K562 (cell line): Measurements from ENCODE around the gene DEGS2. TPM values are rescaled to one million over a fixed set of nuclear protein-coding genes. Genes with fewer than 3 reads are reported as not detected.

Experiments used
- CEBPG ChIP-seq, 3 experiments: fragments of 200-800 bp in 1 of 3; sonication (Bioruptor generic) in 1 of 3; sonication (generic) in 1 of 3; formaldehyde crosslinking in 1 of 3; IDR thresholded peaks in 2 of 3; conservative IDR thresholded peaks in 1 of 3; 2 replicates each; pipeline versions ENCODE4 v1.6.1 to v1.8.0; 2016 to 2022; ENCODE audit warnings: missing compliant biosample characterization in 2 of 3, missing genetic modification characterization in 2 of 3, mild to moderate bottlenecking in 1 of 3, missing genetic modification reagents in 1 of 3
- CHD4 ChIP-seq: fragments of 200-600 bp; sonication (generic); IDR thresholded peaks from 3 replicates; pipeline ENCODE4 v1.6.1; 2012; ENCODE audit warnings: low read depth, mild to moderate bottlenecking, mixed read lengths, low read length, inconsistent platforms; ENCODE audit not compliant: insufficient read depth, insufficient replicate concordance, poor library complexity, severe bottlenecking
- CSDE1 ChIP-seq, 2 experiments: fragments of 450-650 bp; IDR thresholded peaks; 2 replicates each; pipeline ENCODE4 v1.6.1; 2016; ENCODE audit warnings: mild to moderate bottlenecking in 1 of 2
- ETV1 ChIP-seq: fragments of 450-650 bp; conservative IDR thresholded peaks from 2 replicates; pipeline ENCODE4 v1.6.1; 2016; ENCODE audit warnings: missing genetic modification characterization, control low read depth, low read depth, missing compliant biosample characterization
- FOSL1 ChIP-seq: fragments of 200-800 bp; sonication (Bioruptor generic); conservative IDR thresholded peaks from 2 replicates; pipeline ENCODE4 v1.6.1; 2016; ENCODE audit warnings: missing genetic modification characterization, missing compliant biosample characterization
- HDAC8 ChIP-seq: fragments of 450-650 bp; IDR thresholded peaks from 2 replicates; pipeline ENCODE4 v1.6.1; 2016; ENCODE audit warnings: mild to moderate bottlenecking, missing genetic modification characterization, moderate library complexity, missing compliant biosample characterization
- HDGF ChIP-seq: fragments of 450-650 bp; IDR thresholded peaks from 2 replicates; pipeline ENCODE4 v1.6.1; 2016
- KDM5B ChIP-seq: fragments of 200-600 bp; sonication (generic); IDR thresholded peaks from 2 replicates; pipeline ENCODE4 v1.6.1; 2012; ENCODE audit warnings: low read depth, mild to moderate bottlenecking, moderate library complexity, low read length, control low read depth, inconsistent platforms; ENCODE audit not compliant: insufficient replicate concordance
- NR2C1 ChIP-seq, 2 experiments: fragments of 450-650 bp; IDR thresholded peaks; 2 replicates each; pipeline ENCODE4 v1.6.1; 2017; ENCODE audit warnings: mild to moderate bottlenecking in 2 of 2, antibody characterized with exemption in 1 of 2, inconsistent platforms in 1 of 2, missing compliant biosample characterization in 1 of 2, missing genetic modification characterization in 1 of 2
- PHB ChIP-seq: fragments of 250-450 bp; sonication (Bioruptor Pico); IDR thresholded peaks from 2 replicates; pipeline ENCODE4 v1.5.0; 2021
- POLR2A ChIP-seq: fragments of 450-650 bp; conservative IDR thresholded peaks from 2 replicates; pipeline ENCODE4 v1.6.1; 2016
- RAD21 ChIP-seq, 2 experiments: fragments of 250-450 bp in 1 of 2; fragments of 450-650 bp in 1 of 2; sonication (Bioruptor Pico) in 1 of 2; formaldehyde crosslinking in 1 of 2; IDR thresholded peaks in 1 of 2; conservative IDR thresholded peaks in 1 of 2; 2 replicates each; pipeline versions ENCODE4 v1.4.0 to v1.8.0; 2020 to 2022; ENCODE audit warnings: mild to moderate bottlenecking in 2 of 2, moderate library complexity in 1 of 2
- SRSF7 ChIP-seq: fragments of 200-400 bp; formaldehyde crosslinking; optimal IDR thresholded peaks from 2 replicates; pipeline ENCODE3; 2017; ENCODE audit warnings: mild to moderate bottlenecking, low read depth, low read length
- TARDBP ChIP-seq: fragments of 450-650 bp; IDR thresholded peaks from 2 replicates; pipeline ENCODE4 v1.6.1; 2016
- TEAD4 ChIP-seq, 2 experiments: sonication (generic) in 1 of 2; formaldehyde crosslinking in 1 of 2; IDR thresholded peaks; 2 replicates each; pipeline versions ENCODE4 v1.6.1 to v1.8.0; 2012 to 2022; ENCODE audit warnings: borderline replicate concordance in 1 of 2, inconsistent platforms in 1 of 2, low read length in 1 of 2, mild to moderate bottlenecking in 1 of 2, missing genetic modification reagents in 1 of 2
- ZKSCAN3 ChIP-seq: fragments of 250-450 bp; sonication (Bioruptor Pico); IDR thresholded peaks from 2 replicates; pipeline ENCODE4 v1.4.0; 2020
- ZNF197 ChIP-seq: fragments of 200-800 bp; sonication (Bioruptor generic); IDR thresholded peaks from 2 replicates; pipeline ENCODE4 v1.6.1; 2016; ENCODE audit warnings: low read depth, missing genetic modification characterization, missing compliant biosample characterization
- ZNF445 ChIP-seq: fragments of 250-450 bp; sonication (Bioruptor Pico); IDR thresholded peaks from 2 replicates; pipeline ENCODE4 v1.4.0; 2020; ENCODE audit warnings: low read depth, mild to moderate bottlenecking, moderate library complexity
- ZNF507 ChIP-seq: conservative IDR thresholded peaks from 2 replicates; pipeline ENCODE4 v1.6.1; 2017; ENCODE audit warnings: missing genetic modification characterization, missing compliant biosample characterization
- polyA plus RNA-seq, 8 experiments: library from polyadenylated mRNA; depleted of rRNA in 4 of 8; stranded (reverse) in 5 of 8; unstranded in 3 of 8; fragments of >200 nt; fragmentation: Nextera tagmentation in 2 of 8; fragmentation: Illumina TruSeq in 1 of 8; extraction: Ambion mirVana in 2 of 8; extraction: Trizol in 1 of 8; gene quantifications; 2 replicates each; pipeline versions ENCODE4 v1.2.1 to v1.2.3, GENCODE V29; 2011 to 2014; ENCODE audit warnings: inconsistent platforms in 1 of 8, missing spikeins in 1 of 8
- total RNA-seq, 7 experiments: library from RNA; depleted of rRNA in 6 of 7; stranded (reverse); fragments of >200 nt in 6 of 7; fragmentation: Illumina TruSeq in 2 of 7; extraction: Trizol in 2 of 7; gene quantifications; 2 replicates each; pipeline versions ENCODE4 v1.2.1 to v1.2.3, GENCODE V29; 2011 to 2021; ENCODE audit warnings: low replicate concordance in 1 of 7
- TF ChIP-seq, protein P1 (sequence below): sonication (generic); IDR thresholded peaks from 2 replicates; pipeline ENCODE4 v1.6.1; 2016
- TF ChIP-seq, protein P2 (sequence below): IDR thresholded peaks from 3 replicates; pipeline ENCODE4 v1.6.1; 2011; ENCODE audit warnings: borderline replicate concordance, mild to moderate bottlenecking; ENCODE audit not compliant: insufficient read length, insufficient read depth
- TF ChIP-seq, protein P3 (sequence below): sonication (generic); formaldehyde crosslinking; IDR thresholded peaks from 2 replicates; pipeline ENCODE4 v1.4.0; 2020; ENCODE audit warnings: mild to moderate bottlenecking, missing genetic modification reagents
- TF ChIP-seq, protein P4 (sequence below): fragments of 450-650 bp; formaldehyde crosslinking; conservative IDR thresholded peaks from 2 replicates; pipeline ENCODE4 v1.4.0; 2022; ENCODE audit warnings: mild to moderate bottlenecking, missing genetic modification characterization

Gene DEGS2
- total and polyA plus RNA-seq, 9 of the 15 experiments (the other 6 are each of a cell fraction or from before 2014, with no cell fraction given): 0.22 to 2.9 (median 0.70) TPM

DNA sequence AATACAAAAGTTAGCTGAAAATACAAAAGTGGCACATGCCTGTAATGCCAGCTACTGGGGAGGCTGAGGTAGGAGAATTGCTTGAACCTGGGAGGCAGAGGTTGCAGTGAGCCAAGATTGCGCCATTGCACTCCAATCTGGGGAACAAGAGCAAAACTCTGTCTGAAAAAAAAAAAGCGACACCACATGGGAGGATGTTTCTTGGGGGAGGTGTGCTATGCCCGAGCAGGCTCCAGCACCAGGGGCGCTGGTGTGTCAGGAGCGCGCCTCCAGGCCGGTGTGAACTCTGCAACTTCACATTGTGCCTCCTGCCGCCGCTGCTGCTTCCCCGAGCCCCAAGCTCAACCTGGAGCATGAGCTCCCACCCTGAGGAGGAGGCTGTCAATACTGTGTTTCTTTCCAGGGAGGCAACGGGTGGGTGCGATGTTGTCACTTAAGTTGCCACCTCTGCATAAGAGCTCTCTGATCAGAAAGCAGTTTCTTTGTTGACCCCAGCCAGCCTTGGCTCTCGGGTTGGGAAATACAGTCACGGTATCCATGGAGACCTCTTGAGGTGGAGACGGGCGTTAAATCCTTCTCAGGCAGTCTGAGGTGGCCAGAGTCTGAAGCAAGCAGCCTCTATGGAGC, 18.9 kb downstream of the DEGS2 start (continued):
- TF ChIP-seq ZNF445 (no peak), PHB (CRISPR knock-in tag) (no peak), TARDBP (no peak), ZNF507 (tag) (no peak), SRSF7 (no peak), CHD4 (no peak), FOSL1 (tag) (no peak), POLR2A (peak; percentile 41; the same call in 1 of the 2 replicates), ETV1 (tag) (no peak), ZKSCAN3 (CRISPR knock-in tag) (no peak), KDM5B (no peak), TEAD4 (IDR thresholded peaks at IDR 0.05; ENCODE audit: low read length) (peak; percentile 23; the same call in 1 of the 2 replicates), TEAD4 (CRISPR knock-in tag; IDR thresholded peaks at IDR 0.05; ENCODE audit: borderline replicate concordance) (no peak), CEBPG (CRISPR knock-in tag; IDR thresholded peaks at IDR 0.05) (peak; percentile 28; the same call in 1 of the 2 replicates), CEBPG (tag; conservative IDR thresholded peaks at IDR 0.05 in 1 of 2, IDR thresholded peaks at IDR 0.05 in 1 of 2) (peak; percentile 61), NR2C1 (IDR thresholded peaks at IDR 0.05) (no peak), NR2C1 (tag; IDR thresholded peaks at IDR 0.05) (no peak), HDAC8 (no peak), HDGF (no peak), RAD21 (CRISPR knock-in tag; conservative IDR thresholded peaks at IDR 0.05 in 1 of 2, IDR thresholded peaks at IDR 0.05 in 1 of 2) (peak; percentile 33 to 61), CSDE1 (IDR thresholded peaks at IDR 0.05) (no peak), ZNF197 (CRISPR knock-in tag) (no peak)
- TF ChIP-seq, protein P1, sequence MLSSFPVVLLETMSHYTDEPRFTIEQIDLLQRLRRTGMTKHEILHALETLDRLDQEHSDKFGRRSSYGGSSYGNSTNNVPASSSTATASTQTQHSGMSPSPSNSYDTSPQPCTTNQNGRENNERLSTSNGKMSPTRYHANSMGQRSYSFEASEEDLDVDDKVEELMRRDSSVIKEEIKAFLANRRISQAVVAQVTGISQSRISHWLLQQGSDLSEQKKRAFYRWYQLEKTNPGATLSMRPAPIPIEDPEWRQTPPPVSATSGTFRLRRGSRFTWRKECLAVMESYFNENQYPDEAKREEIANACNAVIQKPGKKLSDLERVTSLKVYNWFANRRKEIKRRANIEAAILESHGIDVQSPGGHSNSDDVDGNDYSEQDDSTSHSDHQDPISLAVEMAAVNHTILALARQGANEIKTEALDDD: no peak
- TF ChIP-seq, protein P2, sequence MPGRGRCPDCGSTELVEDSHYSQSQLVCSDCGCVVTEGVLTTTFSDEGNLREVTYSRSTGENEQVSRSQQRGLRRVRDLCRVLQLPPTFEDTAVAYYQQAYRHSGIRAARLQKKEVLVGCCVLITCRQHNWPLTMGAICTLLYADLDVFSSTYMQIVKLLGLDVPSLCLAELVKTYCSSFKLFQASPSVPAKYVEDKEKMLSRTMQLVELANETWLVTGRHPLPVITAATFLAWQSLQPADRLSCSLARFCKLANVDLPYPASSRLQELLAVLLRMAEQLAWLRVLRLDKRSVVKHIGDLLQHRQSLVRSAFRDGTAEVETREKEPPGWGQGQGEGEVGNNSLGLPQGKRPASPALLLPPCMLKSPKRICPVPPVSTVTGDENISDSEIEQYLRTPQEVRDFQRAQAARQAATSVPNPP: no peak
- TF ChIP-seq, protein P3, sequence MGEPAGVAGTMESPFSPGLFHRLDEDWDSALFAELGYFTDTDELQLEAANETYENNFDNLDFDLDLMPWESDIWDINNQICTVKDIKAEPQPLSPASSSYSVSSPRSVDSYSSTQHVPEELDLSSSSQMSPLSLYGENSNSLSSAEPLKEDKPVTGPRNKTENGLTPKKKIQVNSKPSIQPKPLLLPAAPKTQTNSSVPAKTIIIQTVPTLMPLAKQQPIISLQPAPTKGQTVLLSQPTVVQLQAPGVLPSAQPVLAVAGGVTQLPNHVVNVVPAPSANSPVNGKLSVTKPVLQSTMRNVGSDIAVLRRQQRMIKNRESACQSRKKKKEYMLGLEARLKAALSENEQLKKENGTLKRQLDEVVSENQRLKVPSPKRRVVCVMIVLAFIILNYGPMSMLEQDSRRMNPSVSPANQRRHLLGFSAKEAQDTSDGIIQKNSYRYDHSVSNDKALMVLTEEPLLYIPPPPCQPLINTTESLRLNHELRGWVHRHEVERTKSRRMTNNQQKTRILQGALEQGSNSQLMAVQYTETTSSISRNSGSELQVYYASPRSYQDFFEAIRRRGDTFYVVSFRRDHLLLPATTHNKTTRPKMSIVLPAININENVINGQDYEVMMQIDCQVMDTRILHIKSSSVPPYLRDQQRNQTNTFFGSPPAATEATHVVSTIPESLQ (CRISPR knock-in tag): no peak
- TF ChIP-seq, protein P4, sequence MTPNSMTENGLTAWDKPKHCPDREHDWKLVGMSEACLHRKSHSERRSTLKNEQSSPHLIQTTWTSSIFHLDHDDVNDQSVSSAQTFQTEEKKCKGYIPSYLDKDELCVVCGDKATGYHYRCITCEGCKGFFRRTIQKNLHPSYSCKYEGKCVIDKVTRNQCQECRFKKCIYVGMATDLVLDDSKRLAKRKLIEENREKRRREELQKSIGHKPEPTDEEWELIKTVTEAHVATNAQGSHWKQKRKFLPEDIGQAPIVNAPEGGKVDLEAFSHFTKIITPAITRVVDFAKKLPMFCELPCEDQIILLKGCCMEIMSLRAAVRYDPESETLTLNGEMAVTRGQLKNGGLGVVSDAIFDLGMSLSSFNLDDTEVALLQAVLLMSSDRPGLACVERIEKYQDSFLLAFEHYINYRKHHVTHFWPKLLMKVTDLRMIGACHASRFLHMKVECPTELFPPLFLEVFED: no peak
